GM19193 (cell line): ENCODE results near the gene FSTL4.

Source experiments
- POLR2A ChIP-seq: IDR thresholded peaks from 4 replicates; pipeline ENCODE4 v1.6.1; 2011; ENCODE audit not compliant: insufficient read depth, insufficient read length; ENCODE audit errors: extremely low read depth

FSTL4 gene

DNA sequence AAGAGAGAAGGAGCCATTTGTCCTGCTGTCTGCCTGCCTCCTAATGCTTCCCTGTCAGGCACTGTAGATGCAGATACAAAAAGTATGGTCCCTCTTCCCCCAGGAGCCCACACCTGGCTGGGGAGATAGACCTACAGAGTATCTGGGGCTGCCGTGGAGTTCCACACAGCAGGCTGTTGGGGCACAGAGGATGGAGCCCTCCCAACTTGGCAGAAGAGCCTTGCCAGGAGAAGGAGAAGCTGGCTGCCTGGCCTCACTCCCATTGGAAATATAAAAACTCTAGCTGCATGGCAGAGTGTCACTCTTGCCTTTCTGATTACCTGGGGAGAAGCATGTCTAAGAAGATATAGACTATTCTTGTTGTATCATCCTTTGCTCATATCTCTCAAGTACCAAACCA lies 160.4 kb downstream of the FSTL4 start:
- TF ChIP-seq POLR2A: no peak

DNA sequence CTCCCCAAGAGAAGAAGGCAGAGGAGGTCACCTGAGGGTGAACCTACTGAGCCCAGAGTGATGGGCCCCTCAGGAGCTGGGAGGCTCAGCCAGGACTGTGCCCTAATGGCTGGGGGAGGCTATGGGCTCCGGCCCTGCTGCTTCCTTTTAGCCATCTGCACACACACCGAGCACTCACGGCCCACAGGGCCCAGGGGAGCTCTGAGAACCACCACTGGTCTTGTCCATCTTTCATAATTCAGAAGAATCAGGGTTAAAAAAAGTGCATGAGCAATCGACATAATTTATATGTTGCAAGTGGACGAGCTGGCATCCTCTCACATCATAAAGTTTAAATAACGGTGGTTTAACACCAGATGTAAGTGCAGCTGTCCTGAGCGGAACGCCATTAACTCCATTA lies 162.1 kb downstream of the FSTL4 start:
- TF ChIP-seq POLR2A: no peak

DNA sequence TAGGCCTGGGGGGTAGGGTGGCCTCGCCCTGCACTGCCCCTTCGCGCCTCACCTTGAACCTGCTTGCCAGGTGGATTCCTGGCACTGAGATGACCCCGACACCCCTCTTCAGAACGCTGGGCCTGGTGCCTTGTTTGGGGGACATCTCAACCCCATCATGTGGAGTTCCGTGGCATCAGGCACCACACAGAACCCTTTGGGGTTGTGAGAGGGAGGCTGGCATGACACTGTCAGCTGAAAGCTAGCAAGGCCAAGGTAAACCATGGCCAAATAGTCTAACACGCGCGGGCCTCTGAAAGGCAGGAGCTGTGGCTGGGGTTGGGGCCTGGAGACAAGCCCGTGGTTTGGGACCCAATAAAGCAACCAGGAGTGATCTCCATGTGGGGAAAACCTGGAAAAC lies 163.2 kb downstream of the FSTL4 start:
- no peak for TF ChIP-seq POLR2A

DNA sequence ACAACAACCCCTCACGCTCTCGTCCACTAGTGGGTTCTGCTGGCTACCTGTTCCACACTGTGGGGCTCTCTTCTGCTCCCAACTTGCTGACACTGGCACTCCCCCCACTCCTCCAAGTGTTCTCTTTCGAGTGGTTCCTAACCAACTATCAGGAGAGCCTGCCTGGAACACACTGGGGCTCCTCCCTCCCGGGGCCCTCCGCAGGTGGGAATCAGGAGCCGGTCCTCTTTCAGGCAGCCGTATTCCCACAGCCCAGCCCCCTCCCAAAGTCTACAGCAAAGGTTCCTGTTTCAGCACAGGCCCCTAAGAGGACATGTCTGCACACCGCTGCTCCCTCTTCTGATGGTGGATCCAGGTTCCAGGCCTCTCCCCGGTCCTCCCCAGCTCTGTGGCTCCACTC lies 165.9 kb downstream of the FSTL4 start:
- no peak for TF ChIP-seq POLR2A

DNA sequence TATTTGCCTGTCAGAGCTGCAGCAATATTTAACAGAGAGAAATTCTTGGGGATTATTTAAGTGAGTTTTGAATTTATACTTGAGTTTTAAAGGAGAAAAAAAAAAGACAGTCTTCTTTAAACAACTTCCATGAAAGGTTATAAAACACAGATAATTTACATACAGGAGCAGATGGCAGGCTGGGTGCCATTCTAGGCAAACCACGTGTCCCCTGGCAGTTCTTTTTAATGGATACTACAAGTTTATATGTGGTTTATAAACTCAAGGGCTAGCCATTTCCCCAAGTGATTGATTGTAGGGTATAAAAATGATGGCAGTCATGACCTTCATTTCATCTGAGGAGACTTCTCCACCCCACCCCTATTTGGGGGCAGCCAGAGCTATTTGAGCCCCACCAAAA lies 166.6 kb downstream of the FSTL4 start:
- TF ChIP-seq POLR2A: no peak

DNA sequence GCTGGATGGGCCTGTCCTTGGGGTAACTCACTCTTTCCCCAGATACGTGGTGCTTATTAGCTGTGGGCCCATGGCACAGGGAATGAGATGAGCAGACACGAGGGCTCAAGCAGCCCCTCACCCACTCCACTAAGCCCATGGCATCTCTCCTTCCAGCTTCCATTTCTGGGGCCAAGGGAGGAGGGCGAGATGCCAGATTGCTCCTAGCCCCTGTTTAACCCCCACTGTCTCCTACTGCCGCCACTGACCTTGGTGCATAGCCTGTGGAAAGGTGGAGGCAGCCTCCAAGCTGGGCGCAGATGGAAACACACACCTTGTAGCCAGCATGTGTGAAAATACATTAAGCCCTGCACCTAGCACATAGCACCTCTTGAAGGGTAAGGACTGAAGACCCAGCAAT lies 167.6 kb downstream of the FSTL4 start:
- TF ChIP-seq POLR2A: no peak

DNA sequence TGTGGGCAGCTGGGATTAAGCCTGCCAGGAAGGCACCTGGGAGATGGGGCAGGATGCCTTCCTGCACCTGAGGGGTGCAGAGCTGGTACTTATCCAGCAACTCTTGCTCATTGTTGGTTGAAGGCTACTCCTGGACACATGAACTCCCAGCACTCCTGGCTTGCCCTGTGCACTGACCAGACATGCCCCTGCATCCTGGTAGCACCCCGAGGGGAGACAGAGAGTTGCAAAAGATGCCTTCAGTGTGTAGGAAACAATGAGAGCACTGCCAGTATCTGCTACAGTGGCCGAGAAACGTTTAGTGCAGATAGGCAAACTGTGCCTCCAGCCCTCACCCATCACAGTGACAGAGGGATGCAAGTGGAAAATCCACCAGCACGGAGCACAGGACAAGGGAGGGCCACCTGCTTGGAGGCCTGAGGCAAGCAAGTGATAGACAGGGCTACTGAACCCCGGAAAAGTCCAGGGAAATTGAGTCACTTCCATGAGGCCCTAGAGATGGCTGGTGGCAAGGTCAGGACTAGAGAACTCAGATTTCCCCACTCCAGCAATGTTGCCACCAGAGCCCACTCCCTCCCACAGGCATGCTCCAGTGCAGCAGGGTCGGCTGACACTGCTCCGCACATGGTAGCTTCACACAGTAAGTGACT lies 171.1 kb downstream of the FSTL4 start:
- TF ChIP-seq POLR2A: no peak

DNA sequence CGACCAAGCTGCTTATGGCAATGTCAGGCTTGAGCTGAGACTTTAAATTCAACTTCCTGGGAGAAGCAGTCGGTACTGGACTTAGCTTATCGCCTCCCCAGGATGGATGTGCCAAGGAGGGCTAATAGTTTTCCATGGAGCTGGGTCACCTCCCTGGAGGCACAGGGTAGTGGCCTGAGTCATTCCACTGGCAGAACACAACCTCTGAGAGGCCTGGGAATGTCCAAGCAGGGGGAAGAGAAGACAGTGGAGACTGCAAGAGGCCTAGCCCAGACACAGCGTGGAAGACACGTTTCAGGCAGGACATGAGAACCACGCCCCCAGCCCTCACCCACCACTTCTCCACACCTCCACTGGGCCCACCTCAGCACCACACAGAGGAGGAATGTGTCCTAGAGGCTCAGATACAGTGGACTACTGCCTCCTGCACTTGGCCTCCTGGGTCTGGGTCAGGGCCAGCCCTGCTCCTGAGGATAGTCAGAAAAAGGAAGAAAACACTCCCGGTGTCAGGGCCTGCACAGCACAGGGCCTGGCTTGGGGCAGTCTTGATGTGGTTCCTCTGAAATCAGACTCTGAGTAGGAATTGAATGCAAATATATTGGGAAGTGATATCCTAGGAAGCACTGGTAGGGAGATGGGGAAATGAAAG lies 171.8 kb downstream of the FSTL4 start:
- TF ChIP-seq POLR2A: no peak

DNA sequence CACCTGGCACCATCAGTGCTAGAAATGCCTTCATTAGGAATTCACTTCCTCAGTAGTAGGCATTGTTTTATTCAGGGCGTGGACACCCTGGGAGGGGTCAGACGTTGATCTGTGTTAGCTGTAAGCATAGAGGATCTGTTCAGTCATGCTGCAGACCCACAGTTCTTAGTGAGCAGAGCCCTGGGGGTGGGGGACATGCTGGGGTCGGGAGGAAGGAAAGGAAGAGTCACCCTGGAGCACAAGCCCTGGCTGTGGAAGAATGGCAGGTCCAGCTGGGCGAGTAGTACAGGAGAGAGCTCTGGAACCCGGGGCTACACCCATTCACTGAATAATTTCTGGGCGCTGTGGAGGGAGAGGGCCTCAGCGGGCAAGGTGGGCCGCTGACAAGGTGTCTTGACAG lies 172.5 kb downstream of the FSTL4 start:
- TF ChIP-seq POLR2A: no peak

DNA sequence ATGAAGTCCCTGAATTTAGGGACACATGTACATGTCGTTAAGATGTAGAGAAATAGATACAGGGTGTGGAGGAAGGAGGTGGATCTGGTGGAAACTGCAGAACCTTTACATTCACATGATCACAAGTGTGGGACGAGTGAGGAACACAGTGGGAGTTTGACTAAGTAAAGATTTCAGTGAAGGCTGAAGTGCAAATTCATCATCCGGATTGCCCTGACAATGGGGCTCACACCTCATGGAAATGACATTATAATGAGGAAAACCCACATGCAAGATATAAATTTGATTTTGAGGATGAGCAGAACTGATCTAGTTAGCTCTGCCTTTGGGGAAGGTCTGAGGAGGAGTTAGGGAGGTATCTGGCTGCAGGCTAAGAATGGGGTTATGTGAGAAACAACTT lies 173.9 kb downstream of the FSTL4 start:
- no peak for TF ChIP-seq POLR2A

DNA sequence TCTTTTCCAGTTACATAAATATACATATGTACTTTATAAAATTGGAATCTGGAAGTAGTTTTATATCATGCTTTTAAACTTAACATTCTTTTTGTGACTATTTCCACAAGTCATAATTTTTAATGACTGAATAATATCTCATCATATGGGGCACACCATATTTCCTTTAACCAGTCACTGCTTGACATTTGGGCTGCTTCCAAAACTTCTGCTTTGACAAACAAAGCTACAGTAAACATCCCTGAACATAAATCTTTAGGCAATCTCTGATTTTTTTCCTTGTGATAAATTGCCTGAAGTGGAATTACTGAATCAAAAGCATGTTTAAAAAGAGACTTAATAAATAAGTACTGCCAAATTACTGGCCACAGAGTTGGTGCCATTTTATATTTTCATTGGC lies 178.0 kb downstream of the FSTL4 start:
- no peak for TF ChIP-seq POLR2A

DNA sequence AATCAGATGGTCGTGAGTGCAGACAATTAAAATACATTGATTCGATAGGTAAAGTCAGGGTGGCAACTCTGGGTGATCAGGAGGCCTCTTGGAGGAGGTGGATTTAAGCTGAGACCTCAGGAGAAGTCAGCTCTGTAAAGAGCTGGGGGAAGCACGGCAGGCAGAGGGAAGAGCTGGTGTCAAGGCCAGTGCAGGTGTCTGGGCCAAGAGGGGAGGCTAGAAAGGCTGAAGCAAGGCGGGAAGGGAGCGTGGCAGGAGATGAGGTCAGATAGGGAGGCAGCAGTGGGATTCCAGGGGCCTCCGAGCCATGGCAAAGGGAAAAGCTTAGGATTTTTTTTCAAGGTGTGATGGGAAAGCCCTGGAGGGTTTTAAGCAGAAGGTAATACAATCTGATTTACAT lies 178.7 kb downstream of the FSTL4 start:
- no peak for TF ChIP-seq POLR2A

DNA sequence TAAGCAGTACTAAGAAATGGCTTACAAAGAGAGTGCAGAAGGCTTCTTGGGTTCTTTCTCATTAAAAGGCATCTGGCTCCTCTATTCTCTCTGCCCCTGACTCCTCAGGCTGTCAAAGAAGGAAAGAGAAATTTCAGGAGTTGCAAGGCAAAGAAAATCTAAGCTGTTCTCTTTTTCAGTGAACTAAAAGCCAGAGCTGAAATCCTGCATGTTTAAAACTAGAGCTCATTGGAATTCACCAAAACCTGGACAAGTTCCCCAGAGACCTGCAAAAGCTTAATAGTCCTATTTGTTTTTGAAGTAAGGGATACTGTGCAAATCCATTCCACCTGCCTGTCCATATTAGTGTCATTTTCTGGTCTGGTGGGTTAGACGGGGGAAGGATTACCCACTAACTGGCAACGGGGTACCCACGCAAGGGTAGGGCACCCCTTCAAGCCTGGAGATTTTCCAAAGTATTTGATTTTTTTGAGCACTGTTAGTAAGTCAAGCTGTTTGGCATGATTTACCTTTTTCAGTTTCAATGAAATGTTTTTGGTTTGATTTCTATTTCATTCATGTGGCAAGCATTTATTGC lies 179.3 kb downstream of the FSTL4 start:
- TF ChIP-seq POLR2A: no peak

DNA sequence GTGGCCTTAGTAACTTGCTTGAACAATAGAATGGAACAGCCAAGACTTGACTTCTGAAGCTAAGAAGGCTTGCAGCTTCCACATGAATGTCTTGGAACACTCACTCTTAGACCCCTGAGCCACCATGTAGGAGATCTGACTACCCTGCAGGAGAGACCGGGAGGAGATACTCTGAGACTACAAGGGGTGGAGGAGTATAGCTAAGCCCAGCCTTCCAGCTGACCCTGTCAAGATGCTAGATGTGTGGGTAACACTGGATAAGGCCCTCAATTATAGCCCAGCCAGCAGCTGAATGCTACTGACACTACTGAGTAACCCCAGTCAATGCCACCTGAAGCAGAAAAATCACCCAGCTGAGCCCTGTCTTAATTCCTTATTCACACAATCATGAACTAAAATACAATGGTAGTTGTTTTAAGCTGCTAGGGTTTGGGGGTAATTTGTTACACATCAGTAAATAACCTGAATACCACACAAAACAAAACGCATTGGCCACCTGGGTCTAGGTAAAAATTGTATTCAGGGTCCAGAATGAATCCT lies 180.9 kb downstream of the FSTL4 start:
- TF ChIP-seq POLR2A: no peak

DNA sequence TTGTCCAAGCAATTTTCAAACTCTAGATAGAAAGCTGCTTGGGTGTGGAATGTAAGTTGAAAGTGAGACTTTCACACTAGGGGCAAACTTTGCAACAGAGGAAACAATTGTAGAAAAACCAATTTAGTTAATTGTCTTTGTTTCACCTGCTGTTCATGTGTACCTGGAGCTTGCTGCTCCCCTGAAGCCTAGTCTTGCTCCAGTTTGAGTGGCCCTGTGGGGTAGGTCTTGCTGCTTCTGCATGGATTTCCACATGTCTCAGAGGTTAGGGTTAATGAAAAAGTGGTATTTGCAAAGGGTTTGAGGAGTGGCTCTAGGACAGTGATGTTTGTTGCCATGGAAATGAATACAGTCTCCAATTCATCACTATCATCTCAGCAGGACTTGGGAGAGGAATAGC lies 182.2 kb downstream of the FSTL4 start:
- no peak for TF ChIP-seq POLR2A

DNA sequence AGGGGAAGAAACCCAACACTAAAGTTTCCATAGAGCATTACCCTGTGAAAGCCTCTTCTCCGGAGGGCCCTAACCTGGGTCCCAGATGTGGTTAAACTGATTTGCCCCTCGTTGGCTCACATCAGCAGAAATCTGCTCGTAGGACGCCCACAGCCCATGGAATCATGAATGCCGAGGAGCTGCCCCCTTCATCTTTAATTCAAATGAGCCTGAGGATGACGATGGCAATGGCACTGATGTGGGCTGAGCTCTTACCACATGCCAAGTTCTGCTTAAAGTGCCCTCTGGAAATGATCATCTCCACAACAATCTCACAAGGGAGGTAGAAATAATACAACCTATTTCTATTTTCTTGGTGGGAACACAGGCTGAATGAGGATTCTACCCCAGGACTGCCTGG lies 183.3 kb downstream of the FSTL4 start:
- TF ChIP-seq POLR2A: no peak
